GM18519 (cell line): Measurements from ENCODE around the gene ZNF141.
"Not testable (repeated sequence)": the region's sequence is repeated elsewhere in the genome, so short reads cannot be mapped to it uniquely, and the experiment has no call there.

Experiments
- ATAC-seq: cut with Tn5 transposase; IDR thresholded peaks from one replicate; pipeline ENCODE4 v1.9.1; 2021; ENCODE audit warnings: mild to moderate bottlenecking, moderate library complexity; ENCODE audit not compliant: unreplicated experiment, low FRiP score

The ZNF141 gene

GRCh38 chr4:384311-385010 lies 46.8 kb downstream of the ZNF141 start:
- no peak for ATAC-seq

DNA sequence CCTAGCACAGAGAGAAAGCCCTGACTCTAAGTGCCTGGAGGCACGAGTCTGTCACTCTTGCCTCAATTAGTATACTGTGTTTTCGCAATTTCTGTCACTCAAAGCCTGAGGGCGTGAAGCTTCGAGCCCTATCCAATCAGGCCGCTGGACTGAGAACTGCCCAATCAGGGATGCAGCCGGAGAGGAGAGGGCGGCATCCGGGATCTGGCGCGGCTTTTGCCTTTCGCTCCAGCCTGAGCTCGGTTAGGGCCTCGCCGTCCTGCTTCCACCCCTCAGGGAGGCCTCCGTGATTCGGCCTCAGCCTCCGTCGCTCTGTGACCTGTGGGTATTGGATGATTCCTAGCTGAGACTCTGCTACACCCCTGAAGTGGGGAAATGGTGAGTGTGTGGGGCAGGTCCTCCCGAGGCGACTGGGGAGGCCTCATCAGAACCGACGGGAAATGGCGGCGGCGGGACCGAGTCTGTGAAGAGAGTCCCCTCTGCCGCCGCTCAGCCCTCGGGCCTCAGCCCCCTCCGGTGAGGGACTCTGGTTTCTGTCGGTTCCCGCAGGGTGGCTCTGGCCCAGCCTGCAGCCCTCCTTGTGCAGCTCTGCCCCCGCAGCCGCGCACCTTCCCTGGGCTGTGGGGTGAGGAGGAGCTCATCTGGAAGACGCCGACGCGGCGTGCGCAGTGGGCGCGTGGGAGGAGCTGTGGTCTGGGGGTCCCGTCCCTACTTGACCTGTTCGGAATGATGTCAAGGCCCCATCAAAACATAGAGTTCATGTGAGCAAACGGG lies 48.5 kb downstream of the ZNF141 start:
- no peak for ATAC-seq

DNA sequence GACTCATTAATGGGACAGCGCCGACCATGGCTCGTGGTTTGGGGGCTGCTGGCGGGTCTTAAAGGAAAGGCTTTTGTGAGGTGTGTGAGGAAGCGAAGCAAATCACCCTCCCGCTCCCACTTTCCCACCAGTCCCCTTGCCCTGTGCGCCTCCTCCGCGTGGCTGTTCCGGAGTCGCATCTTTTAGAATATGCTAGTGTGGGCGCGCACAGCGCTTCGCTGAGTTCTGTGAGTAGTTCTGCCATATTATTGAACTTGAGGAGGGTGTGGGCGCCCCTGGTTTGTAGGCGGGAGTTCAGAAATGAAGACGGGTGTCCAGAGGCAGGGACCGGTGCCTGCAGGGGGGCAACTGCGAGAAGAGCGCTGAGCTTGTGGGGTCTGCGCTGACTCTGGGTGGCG lies 49.1 kb downstream of the ZNF141 start:
- no peak for ATAC-seq

DNA sequence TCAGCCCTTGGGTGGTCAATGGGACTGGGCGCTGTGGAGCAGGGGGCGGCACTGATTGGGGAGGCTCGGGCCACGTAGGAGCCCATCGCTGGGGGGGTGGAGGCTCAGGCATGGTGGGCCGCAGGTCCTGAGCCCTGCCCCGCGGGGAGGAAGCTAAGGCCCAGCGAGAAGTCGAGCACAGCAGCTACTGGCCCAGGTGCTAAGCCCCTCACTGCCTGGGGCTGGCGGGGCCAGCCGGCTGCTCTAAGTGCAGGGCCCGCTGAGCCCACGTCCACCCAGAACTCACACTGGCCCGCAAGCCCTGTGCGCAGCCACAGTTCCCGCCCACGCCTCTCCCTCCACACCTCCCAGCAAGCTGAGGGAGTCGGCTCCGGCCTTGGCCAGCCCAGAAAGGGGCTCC lies 66.4 kb downstream of the ZNF141 start:
- no peak for ATAC-seq

DNA sequence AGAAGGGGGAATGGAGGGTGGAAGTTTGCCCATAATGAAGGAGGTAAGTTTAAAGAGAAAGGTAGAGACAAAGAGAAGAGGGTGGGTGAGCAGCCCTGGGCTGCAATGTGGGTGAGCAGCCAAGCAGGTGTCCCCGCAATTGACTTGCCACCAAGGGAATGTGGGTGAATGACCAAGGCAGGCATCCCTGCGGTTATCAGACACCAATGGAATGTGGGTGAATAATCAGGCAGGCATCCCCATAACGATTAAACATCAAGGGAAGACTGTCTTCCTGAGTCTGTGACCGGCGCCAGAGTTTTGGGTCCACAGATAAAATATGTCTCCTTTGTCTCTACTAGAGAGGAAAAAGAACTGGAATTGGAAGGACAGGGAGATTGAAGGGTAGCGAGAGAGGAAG lies 70.7 kb downstream of the ZNF141 start:
- ATAC-seq = not testable (repeated sequence)

DNA sequence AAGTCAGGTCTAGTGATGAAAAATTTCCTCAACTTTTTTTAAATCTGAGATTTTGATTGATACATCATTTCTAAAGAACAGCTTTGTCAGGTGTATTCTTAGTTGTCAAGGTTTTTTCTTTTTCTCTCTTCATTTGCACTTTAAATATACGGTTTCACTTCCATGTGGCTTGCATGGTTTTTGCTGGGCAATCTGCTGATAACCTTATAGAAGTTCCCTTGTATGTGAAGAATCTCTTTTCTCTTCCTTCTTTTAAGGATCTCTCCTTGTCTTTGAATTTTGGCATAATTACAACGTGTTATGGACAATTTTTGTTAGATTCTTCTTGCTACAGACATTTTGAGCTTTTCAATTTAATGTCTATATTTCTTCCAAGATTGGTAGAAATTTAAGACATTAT lies 85.0 kb downstream of the ZNF141 start:
- no peak for ATAC-seq
